GM19099 (cell line): ENCODE measurements around the gene ZNF488.

Source experiments
- POLR2A ChIP-seq: IDR thresholded peaks from 3 replicates; pipeline ENCODE4 v1.6.1; 2011; ENCODE audit warnings: low read depth; ENCODE audit not compliant: insufficient read length; ENCODE audit errors: extremely low read depth

The ZNF488 gene

GRCh38 chr10:47339186-47339735 lies 44.8 kb downstream of the ZNF488 start:
- TF ChIP-seq POLR2A, result no peak

- no peak for TF ChIP-seq POLR2A
Observed at GRCh38 chr10:47337310-47337709, 46.8 kb downstream of the ZNF488 start.

- TF ChIP-seq POLR2A, result no peak
Observed at GRCh38 chr10:47336387-47337134, 47.5 kb downstream of the ZNF488 start.

- no peak for TF ChIP-seq POLR2A
Observed at GRCh38 chr10:47335906-47336305, 48.2 kb downstream of the ZNF488 start.

GRCh38 chr10:47334466-47335295 lies 49.4 kb downstream of the ZNF488 start:
- TF ChIP-seq POLR2A, result no peak

- TF ChIP-seq POLR2A, result no peak
Observed at GRCh38 chr10:47333532-47333931, 50.6 kb downstream of the ZNF488 start.

- no peak for TF ChIP-seq POLR2A
Observed at GRCh38 chr10:47332946-47333345, 51.1 kb downstream of the ZNF488 start.

- no peak for TF ChIP-seq POLR2A
Observed at GRCh38 chr10:47332371-47332770, 51.7 kb downstream of the ZNF488 start.

- TF ChIP-seq POLR2A, result no peak
Observed at GRCh38 chr10:47331954-47332353, 52.1 kb downstream of the ZNF488 start.

- TF ChIP-seq POLR2A, result no peak
Observed at GRCh38 chr10:47331491-47331890, 52.6 kb downstream of the ZNF488 start.

GRCh38 chr10:47330804-47331203 lies 53.3 kb downstream of the ZNF488 start:
- no peak for TF ChIP-seq POLR2A

- no peak for TF ChIP-seq POLR2A
Observed at GRCh38 chr10:47330366-47330765, 53.7 kb downstream of the ZNF488 start.

GRCh38 chr10:47329855-47330254 lies 54.2 kb downstream of the ZNF488 start:
- no peak for TF ChIP-seq POLR2A

- no peak for TF ChIP-seq POLR2A
Observed at GRCh38 chr10:47326927-47327330, 57.2 kb downstream of the ZNF488 start.

- no peak for TF ChIP-seq POLR2A
Observed at GRCh38 chr10:47326306-47326926, 57.7 kb downstream of the ZNF488 start.

GRCh38 chr10:47325303-47326291 lies 58.5 kb downstream of the ZNF488 start:
- no peak for TF ChIP-seq POLR2A
